ENCODE measurements around the gene NEK1. TPM values are rescaled to one million over a fixed set of nuclear protein-coding genes. Genes with fewer than 3 reads are reported as not detected.
A peak's percentile ranks its signal among the peaks of the same experiment; 100 is the strongest.

NEK1 gene
- total and polyA plus RNA-seq, 2 donors (not counting 3 experiments of a cell fraction or from before 2014, with no cell fraction given), result 2.6 to 10.1 TPM

DNA sequence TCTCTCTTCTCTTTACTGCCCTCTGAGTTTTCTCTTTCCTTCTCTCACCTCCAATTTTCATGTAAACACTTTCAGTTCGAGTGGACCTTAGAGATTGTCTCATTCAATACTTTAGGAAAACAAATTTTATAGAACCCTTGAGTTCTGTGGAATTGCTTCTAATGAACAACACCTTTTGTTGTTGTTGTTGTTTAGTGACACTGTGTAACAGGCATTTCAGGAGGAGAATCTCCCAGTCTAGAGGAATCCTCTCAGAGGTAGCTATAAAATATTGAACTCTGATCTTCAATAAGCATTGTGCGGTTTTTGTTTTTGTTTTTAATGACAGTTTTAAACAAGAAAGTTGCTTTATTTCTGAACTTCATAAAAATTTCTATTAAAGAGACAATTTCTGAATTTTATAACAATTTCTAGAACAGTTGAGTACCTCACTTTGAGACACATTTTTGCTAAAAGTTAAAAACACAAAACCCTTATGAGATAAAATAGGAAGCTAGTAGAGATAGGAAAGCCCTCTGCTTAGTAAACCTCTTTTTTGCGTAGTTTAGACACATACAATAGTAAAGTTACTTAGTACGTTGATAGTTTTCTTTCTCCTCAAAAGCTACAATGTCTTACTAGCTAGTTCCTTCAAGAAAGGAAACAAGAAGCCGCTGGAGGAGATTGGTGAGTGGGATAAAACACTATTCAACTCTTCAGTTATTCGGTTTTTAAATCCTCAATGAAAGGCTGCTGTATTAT lies 46.8 kb upstream of the NEK1 start:
- no peaks in the 10 kb centered on the region for H4K20me1 ChIP-seq (replicated peaks; ENCODE audit: control insufficient read depth, extremely low read depth, insufficient read depth, low read length)
- FAIRE-seq (no peak), DNase-seq (ENCODE audit: low read depth, low spot score) (no peak)
- H3K4me1 ChIP-seq (ENCODE audit: control insufficient read depth, extremely low read depth, insufficient read depth, low read length), result peaks cover 44% of the 10 kb centered on the region
- no peaks in the 10 kb centered on the region for H3K27me3 ChIP-seq (ENCODE audit: control insufficient read depth in 2 of 2, insufficient read depth in 2 of 2, low read length in 2 of 2)
- peaks cover 14% of the 10 kb centered on the region for H3K79me2 ChIP-seq (ENCODE audit: control insufficient read depth, insufficient read depth, low read length)
- ChIA-PET POLR2A (interaction anchor here (1.2 to 1.7 kb wide), 4 partner anchors 10 to 98 kb away, joined by 3 to 8 read pairs (median 4); partner anchors contain the start of genes CLCN3 and HPF1), CTCF (interaction anchor here (1.0 to 3.3 kb wide), 9 partner anchors 9 to 64 kb away, joined by 3 to 31 read pairs (median 4); partner anchors contain the start of genes CLCN3 and NEK1)
- no TSS peak for BruUV-seq (replicated peaks)
- peak overlapping the region; percentile 94 for H3K27ac ChIP-seq (ENCODE audit: insufficient read depth, low read depth, low read length)
- dilution Hi-C loops (cut with MboI; ENCODE audit: extremely low pct_ligation_motif_present, low sequenced_read_pairs) (no loop called here), intact Hi-C loops (cut with micrococcal nuclease) (no loop called here)
- peak overlapping the region; percentile 12 for H2AFZ ChIP-seq (ENCODE audit: low read depth, low read length)
- H3K4me3 ChIP-seq (replicated peaks in 1 of 3; ENCODE audit: insufficient read depth in 1 of 3, low read depth in 1 of 3, low read length in 3 of 3), result peak overlapping the region in 2 of 3 experiments; percentile 24 to 77
- H3K4me2 ChIP-seq (ENCODE audit: insufficient read depth, low read length), result peak overlapping the region; percentile 97
- no peaks in the 10 kb centered on the region for H3K9me3 ChIP-seq (replicated peaks; ENCODE audit: control insufficient read depth, insufficient read depth, low read length)
- no peak for TF ChIP-seq POLR2AphosphoS5 (IDR thresholded peaks at IDR 0.05; ENCODE audit: insufficient read depth, low read depth, low read length)
- no peak for TF ChIP-seq GATA2 (IDR thresholded peaks at IDR 0.05; ENCODE audit: insufficient read depth, insufficient read length, low read depth, low read length)
- TF ChIP-seq CTCF (IDR thresholded peaks at IDR 0.05; ENCODE audit: extremely low read depth in 1 of 2, insufficient read depth in 1 of 2, low read depth in 1 of 2, low read length in 2 of 2), result no peak
- TF ChIP-seq EZH2 (IDR thresholded peaks at IDR 0.05; ENCODE audit: borderline replicate concordance, low read depth, low read length, severe bottlenecking), result no peak
- TF ChIP-seq POLR2A (IDR thresholded peaks at IDR 0.05; ENCODE audit: low read depth, low read length), result no peak
- TF ChIP-seq FOS (IDR thresholded peaks at IDR 0.05; ENCODE audit: borderline replicate concordance, insufficient read depth, low read length), result no peak
- TF ChIP-seq JUN (IDR thresholded peaks at IDR 0.05; ENCODE audit: borderline replicate concordance, insufficient read depth, insufficient read length, low read depth), result no peak
- TF ChIP-seq MYC (IDR thresholded peaks at IDR 0.05; ENCODE audit: low read depth, low read length), result no peak
- TF ChIP-seq MAX (IDR thresholded peaks at IDR 0.05; ENCODE audit: insufficient read depth, insufficient read length), result no peak
- H3K9ac ChIP-seq (replicated peaks; ENCODE audit: extremely low read depth, insufficient read depth, low read length), result peak overlapping the region; percentile 82
- no peaks in the 10 kb centered on the region for H3K36me3 ChIP-seq (ENCODE audit: control insufficient read depth in 2 of 2, extremely low read depth in 1 of 2, insufficient read depth in 2 of 2, low read length in 2 of 2)
- no peaks in the 10 kb centered on the region for H3K9me1 ChIP-seq (replicated peaks; ENCODE audit: control insufficient read depth, extremely low read depth, insufficient read depth, low read length)

Measured in endothelial cell of umbilical vein (primary cell).